Measurements from ENCODE around the gene BANF1.

DNA sequence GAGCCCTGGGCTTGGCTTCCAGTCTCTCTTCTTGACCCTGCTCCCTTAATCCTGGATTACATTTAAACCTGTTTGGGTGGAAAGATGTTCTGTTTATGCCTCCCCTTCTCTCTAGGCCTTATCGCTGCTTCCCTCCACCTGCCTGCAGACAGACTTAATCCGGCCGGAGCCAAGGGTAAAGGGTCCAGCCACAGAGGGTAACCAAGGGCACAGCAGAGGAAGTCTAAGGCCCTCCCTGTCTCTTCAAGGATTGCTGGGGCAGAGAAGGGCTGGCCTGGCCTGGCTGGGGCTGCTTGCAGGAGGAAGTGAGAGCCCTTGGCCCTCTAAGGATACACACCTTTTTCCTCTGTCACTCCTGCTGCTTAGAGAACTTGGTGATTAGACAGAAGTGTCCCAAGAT, 44.6 kb downstream of the BANF1 start:
- TF ChIP-seq, protein P1, sequence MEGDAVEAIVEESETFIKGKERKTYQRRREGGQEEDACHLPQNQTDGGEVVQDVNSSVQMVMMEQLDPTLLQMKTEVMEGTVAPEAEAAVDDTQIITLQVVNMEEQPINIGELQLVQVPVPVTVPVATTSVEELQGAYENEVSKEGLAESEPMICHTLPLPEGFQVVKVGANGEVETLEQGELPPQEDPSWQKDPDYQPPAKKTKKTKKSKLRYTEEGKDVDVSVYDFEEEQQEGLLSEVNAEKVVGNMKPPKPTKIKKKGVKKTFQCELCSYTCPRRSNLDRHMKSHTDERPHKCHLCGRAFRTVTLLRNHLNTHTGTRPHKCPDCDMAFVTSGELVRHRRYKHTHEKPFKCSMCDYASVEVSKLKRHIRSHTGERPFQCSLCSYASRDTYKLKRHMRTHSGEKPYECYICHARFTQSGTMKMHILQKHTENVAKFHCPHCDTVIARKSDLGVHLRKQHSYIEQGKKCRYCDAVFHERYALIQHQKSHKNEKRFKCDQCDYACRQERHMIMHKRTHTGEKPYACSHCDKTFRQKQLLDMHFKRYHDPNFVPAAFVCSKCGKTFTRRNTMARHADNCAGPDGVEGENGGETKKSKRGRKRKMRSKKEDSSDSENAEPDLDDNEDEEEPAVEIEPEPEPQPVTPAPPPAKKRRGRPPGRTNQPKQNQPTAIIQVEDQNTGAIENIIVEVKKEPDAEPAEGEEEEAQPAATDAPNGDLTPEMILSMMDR (IDR thresholded peaks at IDR 0.05): no peak
- TF ChIP-seq POLR2AphosphoS5 (IDR thresholded peaks at IDR 0.05): no peak

Measured in suprapubic skin (tissue), 3 donors.